H1 (cell line): Measurements from ENCODE around the gene ABLIM1. TPM values are rescaled to one million over a fixed set of nuclear protein-coding genes. Genes with fewer than 3 reads are reported as not detected.

Experiments
- CTCF ChIA-PET: fragments of 300-600 bp; sonication (Branson Sonifier 250); formaldehyde crosslinking; loops from one replicate; lab custom pipeline; 2021; ENCODE audit not compliant: partially characterized antibody; lab: Charles Lee
- POLR2A ChIA-PET: fragments of 300-600 bp; sonication (Branson Sonifier 250); formaldehyde crosslinking; loops from one replicate; lab custom pipeline; 2021; ENCODE audit warnings: inconsistent platforms; ENCODE audit not compliant: partially characterized antibody; lab: Charles Lee
- DNase-seq, 2 experiments: peaks; one replicate each; pipeline versions ENCODE4 v3.0.0 to v3.0.0-alpha.2; 2010 to 2022; ENCODE audit warnings: low spot score in 2 of 2, low read depth in 1 of 2, mixed read lengths in 1 of 2
- FAIRE-seq: peaks from 2 replicates; lab custom pipeline; 2011; peaks lifted over from hg19 to GRCh38; lab: Jason Lieb, UNC
- H2AFZ ChIP-seq: 2 replicates; pipeline ENCODE4 v1.8.1; 2012; ENCODE audit warnings: low read length, inconsistent platforms
- H2AK5ac ChIP-seq: 2 replicates; pipeline ENCODE4 v1.6.1; 2013; ENCODE audit warnings: low read depth, low read length
- H2BK120ac ChIP-seq: replicated peaks from 2 replicates; pipeline ENCODE3; 2013; ENCODE audit warnings: low read depth, low read length, inconsistent platforms
- H2BK12ac ChIP-seq: 2 replicates; pipeline ENCODE4 v1.6.1; 2013; ENCODE audit warnings: low read depth, low read length
- H2BK15ac ChIP-seq: 2 replicates; pipeline ENCODE4 v1.6.1; 2013; ENCODE audit warnings: low read length
- H2BK20ac ChIP-seq: 2 replicates; pipeline ENCODE4 v1.6.1; 2013; ENCODE audit warnings: low read length
- H2BK5ac ChIP-seq: 2 replicates; pipeline ENCODE4 v1.6.1; 2013; ENCODE audit warnings: low read depth, low read length
- H3K14ac ChIP-seq: 2 replicates; pipeline ENCODE4 v1.6.1; 2013; ENCODE audit warnings: inconsistent platforms; ENCODE audit not compliant: insufficient read length
- H3K18ac ChIP-seq: 2 replicates; pipeline ENCODE4 v1.6.1; 2013; ENCODE audit warnings: low read length; ENCODE audit errors: extremely low read depth
- H3K23ac ChIP-seq: 2 replicates; pipeline ENCODE4 v1.6.1; 2013; ENCODE audit warnings: inconsistent platforms; ENCODE audit not compliant: insufficient read length
- H3K23me2 ChIP-seq: 2 replicates; pipeline ENCODE4 v1.6.1; 2013; ENCODE audit warnings: low read depth, low read length
- H3K27ac ChIP-seq: 2 replicates; pipeline ENCODE4 v1.6.1; 2011; ENCODE audit warnings: low read depth, low read length, inconsistent platforms
- H3K27me3 ChIP-seq, 4 experiments: replicated peaks in 1 of 4; 1 replicate in 1 of 4; 2 replicates in 3 of 4; pipeline versions ENCODE4 v1.6.1 to v1.8.1; 2011 to 2013; ENCODE audit warnings: low read length in 3 of 4, mild to moderate bottlenecking in 3 of 4, inconsistent platforms in 2 of 4, mixed read lengths in 2 of 4, moderate library complexity in 1 of 4; ENCODE audit not compliant: control insufficient read depth in 3 of 4, insufficient read depth in 3 of 4; ENCODE audit errors: extremely low read depth in 1 of 4
- H3K36me3 ChIP-seq, 4 experiments: 2 replicates each; pipeline versions ENCODE4 v1.6.1 to v1.8.1; 2011 to 2013; ENCODE audit warnings: mild to moderate bottlenecking in 4 of 4, low read length in 3 of 4, moderate library complexity in 2 of 4, control low read depth in 1 of 4, inconsistent platforms in 1 of 4; ENCODE audit not compliant: insufficient read depth in 4 of 4, control insufficient read depth in 2 of 4
- H3K4ac ChIP-seq: replicated peaks from 2 replicates; pipeline ENCODE3; 2013; ENCODE audit warnings: low read length, low read depth, mixed read lengths, inconsistent platforms; ENCODE audit not compliant: insufficient read length
- H3K4me1 ChIP-seq, 4 experiments: replicated peaks in 1 of 4; 1 replicate in 1 of 4; 2 replicates in 3 of 4; pipeline versions ENCODE4 v1.6.1 to v1.8.1; 2011 to 2013; ENCODE audit warnings: low read length in 3 of 4, inconsistent platforms in 2 of 4, mixed read lengths in 1 of 4; ENCODE audit not compliant: insufficient read depth in 4 of 4, control insufficient read depth in 3 of 4
- H3K4me2 ChIP-seq, 2 experiments: 2 replicates each; pipeline versions ENCODE4 v1.6.1 to v1.8.1; 2011 to 2013; ENCODE audit warnings: low read depth in 2 of 2, low read length in 2 of 2, control low read depth in 1 of 2, inconsistent platforms in 1 of 2, mild to moderate bottlenecking in 1 of 2; ENCODE audit not compliant: insufficient read depth in 1 of 2
- H3K4me3 ChIP-seq, 4 experiments: fragments of 200-600, 300-600 bp in 1 of 4; sonication (generic), shearing (Covaris generic), sonication (Bioruptor Twin) in 1 of 4; 2 replicates each; pipeline versions ENCODE4 v1.5.1 to v1.8.1; 2011 to 2016; ENCODE audit warnings: low read length in 4 of 4, low read depth in 3 of 4, control low read depth in 2 of 4, inconsistent platforms in 2 of 4, mild to moderate bottlenecking in 2 of 4, mixed read lengths in 1 of 4, moderate library complexity in 1 of 4; ENCODE audit not compliant: insufficient read depth in 2 of 4; ENCODE audit errors: extremely low read depth in 1 of 4
- H3K56ac ChIP-seq: replicated peaks from 2 replicates; pipeline ENCODE3; 2013; ENCODE audit warnings: low read depth, mild to moderate bottlenecking, mixed read lengths, low read length, inconsistent platforms; ENCODE audit not compliant: insufficient read length
- H3K79me1 ChIP-seq: 2 replicates; pipeline ENCODE4 v1.6.1; 2013; ENCODE audit warnings: low read depth, low read length, control low read depth
- H3K79me2 ChIP-seq, 2 experiments: 2 replicates each; pipeline versions ENCODE4 v1.6.1 to v1.8.1; 2012 to 2013; ENCODE audit warnings: low read length in 2 of 2, mild to moderate bottlenecking in 2 of 2, inconsistent platforms in 1 of 2; ENCODE audit not compliant: insufficient read depth in 2 of 2, control insufficient read depth in 1 of 2
- H3K9ac ChIP-seq, 4 experiments: replicated peaks in 1 of 4; 1 replicate in 1 of 4; 2 replicates in 3 of 4; pipeline versions ENCODE4 v1.6.1 to v1.8.1; 2011 to 2013; ENCODE audit warnings: low read depth in 3 of 4, low read length in 3 of 4, control low read depth in 2 of 4, mild to moderate bottlenecking in 2 of 4, moderate library complexity in 2 of 4, inconsistent platforms in 1 of 4; ENCODE audit errors: extremely low read depth in 1 of 4
- H3K9me3 ChIP-seq, 2 experiments: 2 replicates each; pipeline versions ENCODE4 v1.6.1 to v1.8.1; 2012 to 2013; ENCODE audit warnings: mild to moderate bottlenecking in 2 of 2, moderate library complexity in 2 of 2, control low read depth in 1 of 2, inconsistent platforms in 1 of 2, low read depth in 1 of 2, low read length in 1 of 2, mixed read lengths in 1 of 2; ENCODE audit not compliant: insufficient read depth in 2 of 2
- H4K20me1 ChIP-seq, 2 experiments: replicated peaks in 1 of 2; 2 replicates each; pipeline versions ENCODE3 to v1.8.1; 2011 to 2013; ENCODE audit warnings: inconsistent platforms in 2 of 2, low read length in 2 of 2, mild to moderate bottlenecking in 1 of 2; ENCODE audit not compliant: insufficient read depth in 2 of 2, control insufficient read depth in 1 of 2
- H4K5ac ChIP-seq: 2 replicates; pipeline ENCODE4 v1.6.1; 2013; ENCODE audit warnings: low read length, low read depth, mixed read lengths, inconsistent platforms; ENCODE audit not compliant: insufficient read length
- H4K8ac ChIP-seq: 2 replicates; pipeline ENCODE4 v1.8.0; 2013; ENCODE audit warnings: mild to moderate bottlenecking, moderate library complexity, low read length, inconsistent platforms; ENCODE audit not compliant: insufficient read depth; ENCODE audit errors: extremely low read depth
- H4K91ac ChIP-seq: replicated peaks from 2 replicates; pipeline ENCODE3; 2013; ENCODE audit warnings: low read length, mixed read lengths, inconsistent platforms; ENCODE audit not compliant: insufficient read length
- HDAC2 ChIP-seq, 2 experiments: fragments of 300-600 bp in 1 of 2; sonication (generic) in 1 of 2; IDR thresholded peaks; 2 replicates each; pipeline ENCODE4 v1.6.1; 2011 to 2012; ENCODE audit warnings: low read depth in 2 of 2, low read length in 2 of 2, mild to moderate bottlenecking in 2 of 2, moderate library complexity in 2 of 2, borderline replicate concordance in 1 of 2, inconsistent platforms in 1 of 2
- WGBS, 2 experiments: shearing (Covaris generic) in 1 of 2; methylation state at CpG; one replicate each; pipeline versions ENCODE4 v1.1.6 to v1.1.7; 2013 to 2015; ENCODE audit warnings: low lambda C conversion rate in 2 of 2, mixed read lengths in 2 of 2, inconsistent platforms in 1 of 2, low coverage in 1 of 2, missing lambda C conversion rate in 1 of 2; ENCODE audit not compliant: insufficient replicate concordance in 2 of 2, insufficient coverage in 1 of 2, insufficient read length in 1 of 2; ENCODE audit errors: extremely low coverage in 1 of 2, missing lambda C conversion rate in 1 of 2; 5-methylcytosine and 5-hydroxymethylcytosine counted together
- polyA plus RNA-seq, 7 experiments: library from polyadenylated mRNA; depleted of rRNA in 3 of 7; stranded (reverse) in 5 of 7; unstranded in 2 of 7; fragments of >200 nt in 5 of 7; fragments of 200-250 nt in 2 of 7; gene quantifications; 1 replicate in 5 of 7; 2 replicates in 1 of 7; 4 replicates in 1 of 7; pipeline versions ENCODE4 v1.2.1 to v1.2.3, GENCODE V29; 2011 to 2013; ENCODE audit warnings: missing spikeins in 2 of 7, mixed read lengths in 2 of 7
- total RNA-seq: library from RNA; stranded (reverse); fragmentation: NEBNext Ultra II Directional; extraction: Animal tissue kit (Norgen Biotek cat#: 25700); gene quantifications from 2 replicates; pipeline ENCODE4 v1.2.1, GENCODE V29; 2021
- TF ChIP-seq, protein P1 (sequence below): IDR thresholded peaks from 2 replicates; pipeline ENCODE4 v1.6.1; 2011; ENCODE audit warnings: low read length, improper control_type of control experiment

Gene ABLIM1
- total and polyA plus RNA-seq, 2 of the 8 experiments (the other 6 are each of a cell fraction or from before 2014, with no cell fraction given), result 51.2 to 51.7 TPM

GRCh38 chr10:114649217-114649903 is 8.7 kb downstream of the ABLIM1 start:
- H3K9ac ChIP-seq, result no peak overlapping the region
- H3K79me2 ChIP-seq, result no peaks in the 10 kb centered on the region
- WGBS, 2 experiments, result 94% methylated on average over 7 of the region's 7 CpGs; no CpG with 5 or more reads in 1 of the 2 experiments
- TF ChIP-seq HDAC2 (IDR thresholded peaks at IDR 0.05; ENCODE audit: borderline replicate concordance in 1 of 2, low read depth in 2 of 2, low read length in 2 of 2), result no peak
- TF ChIP-seq, protein P1, sequence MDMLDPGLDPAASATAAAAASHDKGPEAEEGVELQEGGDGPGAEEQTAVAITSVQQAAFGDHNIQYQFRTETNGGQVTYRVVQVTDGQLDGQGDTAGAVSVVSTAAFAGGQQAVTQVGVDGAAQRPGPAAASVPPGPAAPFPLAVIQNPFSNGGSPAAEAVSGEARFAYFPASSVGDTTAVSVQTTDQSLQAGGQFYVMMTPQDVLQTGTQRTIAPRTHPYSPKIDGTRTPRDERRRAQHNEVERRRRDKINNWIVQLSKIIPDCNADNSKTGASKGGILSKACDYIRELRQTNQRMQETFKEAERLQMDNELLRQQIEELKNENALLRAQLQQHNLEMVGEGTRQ, result no peak

More at GRCh38 chr10:114649217-114649903, 8.7 kb downstream of the ABLIM1 start:
- no peak overlapping the region for H4K91ac ChIP-seq
- H3K14ac ChIP-seq, result no peak overlapping the region
- no peak for FAIRE-seq
- no peak overlapping the region for H2BK12ac ChIP-seq
- no peak overlapping the region for H2BK120ac ChIP-seq
- CTCF ChIA-PET, result interaction anchor here (3.6 kb wide), 1 partner anchor 14 kb away, joined by 9 read pairs; no protein-coding TSS in a partner anchor
- no peak overlapping the region for H2BK15ac ChIP-seq
- no peak overlapping the region for H2BK5ac ChIP-seq
- H3K4me3 ChIP-seq, result no peak overlapping the region
- no peak overlapping the region for H2AFZ ChIP-seq
- H2AK5ac ChIP-seq, result no peak overlapping the region
- H3K56ac ChIP-seq, result no peak overlapping the region
- no peak overlapping the region for H3K27ac ChIP-seq
- no peak for DNase-seq
- H3K18ac ChIP-seq, result no peak overlapping the region
- no peak overlapping the region for H2BK20ac ChIP-seq
- H3K4me2 ChIP-seq, result no peak overlapping the region
- H3K36me3 ChIP-seq, result no peaks in the 10 kb centered on the region
- H4K8ac ChIP-seq, result no peak overlapping the region
- H3K27me3 ChIP-seq, result no peaks in the 10 kb centered on the region
- H3K23ac ChIP-seq, result no peak overlapping the region
- no peaks in the 10 kb centered on the region for H4K20me1 ChIP-seq
- POLR2A ChIA-PET, result no interaction called here
- no peak overlapping the region for H3K4ac ChIP-seq
- H3K9me3 ChIP-seq, result no peaks in the 10 kb centered on the region
- H3K4me1 ChIP-seq, result peaks cover 0 to 3% (median 0%) of the 10 kb centered on the region in 4 experiments; a peak in 1 of 7 replicates
- H3K79me1 ChIP-seq, result no peaks in the 10 kb centered on the region
- no peaks in the 10 kb centered on the region for H3K23me2 ChIP-seq
- H4K5ac ChIP-seq, result no peak overlapping the region
